ENCODE results near the gene NYAP1.

The NYAP1 gene

GRCh38 chr7:100464210-100464660, 19.5 kb upstream of the NYAP1 start, which contains the start of gene SPACDR:
SPACDR (minus strand) TSS chr7:100464260; CDS start chr7:100464025, 235 bp downstream.
- no peak for DNase-seq

- DNase-seq: no peak
Measured at GRCh38 chr7:100464791-100465190, 18.9 kb upstream of the NYAP1 start.

GRCh38 chr7:100465299-100465698, 18.4 kb upstream of the NYAP1 start:
- no peak for DNase-seq

- no peak for DNase-seq
Measured at GRCh38 chr7:100465702-100466311, 17.9 kb upstream of the NYAP1 start.

- DNase-seq: no peak
Measured at GRCh38 chr7:100466653-100467605, 16.8 kb upstream of the NYAP1 start.

- DNase-seq: no peak
Measured at GRCh38 chr7:100467638-100468373, 15.9 kb upstream of the NYAP1 start.

GRCh38 chr7:100469227-100470044, 14.3 kb upstream of the NYAP1 start:
- peak; percentile 20 for DNase-seq

- DNase-seq: no peak
Measured at GRCh38 chr7:100471021-100471420, 12.7 kb upstream of the NYAP1 start.

GRCh38 chr7:100472121-100472851, 11.4 kb upstream of the NYAP1 start:
- DNase-seq: no peak

GRCh38 chr7:100472854-100473499, 10.8 kb upstream of the NYAP1 start:
- DNase-seq: no peak

- no peak for DNase-seq
Measured at GRCh38 chr7:100475549-100475948, 8.2 kb upstream of the NYAP1 start.

- DNase-seq: no peak
Measured at GRCh38 chr7:100476101-100476780, 7.5 kb upstream of the NYAP1 start.

GRCh38 chr7:100476903-100477870, 6.5 kb upstream of the NYAP1 start:
- no peak for DNase-seq

- DNase-seq: no peak
Measured at GRCh38 chr7:100477871-100478267, 5.9 kb upstream of the NYAP1 start.

- DNase-seq: peak; percentile 47
Measured at GRCh38 chr7:100478958-100479660, 4.6 kb upstream of the NYAP1 start, which contains the start of gene TSC22D4. TSC22D4 (minus strand) TSS chr7:100479214; CDS start chr7:100478038, 1,176 bp downstream.

GRCh38 chr7:100481466-100481865, 2.3 kb upstream of the NYAP1 start:
- DNase-seq: no peak

GRCh38 chr7:100482728-100483089, 1.0 kb upstream of the NYAP1 start:
- no peak for DNase-seq

GRCh38 chr7:100483090-100483721, 521 bp upstream of the NYAP1 start:
- no peak for DNase-seq
